PC-9 (cell line): ENCODE measurements around the gene POMGNT1. TPM values are rescaled to one million over a fixed set of nuclear protein-coding genes. Genes with fewer than 3 reads are reported as not detected.
"Not testable (repeated sequence)": the region's sequence is repeated elsewhere in the genome, so short reads cannot be mapped to it uniquely, and the experiment has no call there.

Source experiments
- BruUV-seq: library from RNA; stranded (reverse); fragments of 400-500 nt; replicated peaks from 2 replicates; lab custom pipeline; 2021; lab: Mats Ljungman, UMichigan
- CTCF ChIA-PET: fragments of 300-600 bp; sonication (Branson Sonifier 250); formaldehyde crosslinking; loops from one replicate; lab custom pipeline; 2022; ENCODE audit warnings: antibody characterized with exemption; lab: Charles Lee
- POLR2A ChIA-PET: fragments of 300-600 bp; sonication (Branson Sonifier 250); formaldehyde crosslinking; loops from one replicate; lab custom pipeline; 2022; ENCODE audit warnings: antibody characterized with exemption; ENCODE audit not compliant: unreplicated experiment; lab: Charles Lee
- DNase-seq, 2 experiments: peaks; one replicate each; pipeline versions ENCODE4 v3.0.0 to v3.0.0-alpha.2; 2015 to 2022; ENCODE audit warnings: mixed read lengths in 1 of 2
- H2AFZ ChIP-seq: fragments of 200-600 bp; sonication (generic); 2 replicates; pipeline ENCODE4 v1.8.1; 2017; ENCODE audit warnings: antibody characterized with exemption
- H3F3A ChIP-seq: fragments of 200-600 bp; sonication (generic); 2 replicates; pipeline ENCODE4 v1.8.1; 2017; ENCODE audit warnings: antibody characterized with exemption, mild to moderate bottlenecking, low read depth; ENCODE audit not compliant: insufficient read depth
- H3K27ac ChIP-seq: fragments of 200-600 bp; sonication (generic); 2 replicates; pipeline ENCODE4 v1.6.1; 2016; ENCODE audit warnings: mixed run types
- H3K27me3 ChIP-seq: fragments of 200-600 bp; sonication (generic); 2 replicates; pipeline ENCODE4 v1.6.1; 2016; ENCODE audit warnings: low read depth, mixed run types; ENCODE audit not compliant: insufficient read depth
- H3K36me3 ChIP-seq: fragments of 200-600 bp; sonication (generic); 2 replicates; pipeline ENCODE4 v1.6.1; 2016; ENCODE audit warnings: low read depth, mixed run types
- H3K4me1 ChIP-seq: fragments of 200-600 bp; sonication (generic); replicated peaks from 2 replicates; pipeline ENCODE4 v1.6.1; 2016; ENCODE audit warnings: mixed run types; ENCODE audit not compliant: insufficient read depth
- H3K4me2 ChIP-seq: fragments of 200-600 bp; sonication (generic); 2 replicates; pipeline ENCODE4 v1.6.1; 2017; ENCODE audit warnings: mixed run types
- H3K4me3 ChIP-seq: fragments of 200-600 bp; sonication (generic); 2 replicates; pipeline ENCODE4 v1.6.1; 2016; ENCODE audit warnings: mixed run types
- H3K79me2 ChIP-seq: fragments of 200-600 bp; sonication (generic); 2 replicates; pipeline ENCODE4 v1.6.1; 2017; ENCODE audit warnings: low read depth, mixed run types
- H3K9me2 ChIP-seq: fragments of 200-600 bp; sonication (generic); 2 replicates; pipeline ENCODE4 v1.8.1; 2017; ENCODE audit warnings: mild to moderate bottlenecking; ENCODE audit not compliant: insufficient read depth
- H3K9me3 ChIP-seq: fragments of 200-600 bp; sonication (generic); 2 replicates; pipeline ENCODE4 v1.8.1; 2016; ENCODE audit warnings: low read depth; ENCODE audit not compliant: insufficient read depth
- H4K20me1 ChIP-seq: fragments of 200-600 bp; sonication (generic); 2 replicates; pipeline ENCODE4 v1.8.1; 2017; ENCODE audit not compliant: insufficient read depth
- EZH2 ChIP-seq: fragments of 200-600 bp; sonication (generic); IDR thresholded peaks from 2 replicates; pipeline ENCODE4 v1.8.0; 2017; ENCODE audit warnings: antibody characterized with exemption, low read depth
- intact Hi-C: fragments of 100-400 bp; cut with micrococcal nuclease; formaldehyde crosslinking; loops from one replicate; pipeline ENCODE4 v1.10.0; 2022; ENCODE audit not compliant: unreplicated experiment
- total RNA-seq: library from RNA; stranded (reverse); gene quantifications from 2 replicates; pipeline ENCODE4 v1.2.3, GENCODE V29; 2021
- TF ChIP-seq, protein P1 (sequence below): fragments of 200-600 bp; sonication (generic); conservative IDR thresholded peaks from 2 replicates; pipeline ENCODE4 v1.6.1; 2017; ENCODE audit warnings: mixed run types, antibody characterized with exemption, mild to moderate bottlenecking, moderate library complexity

Gene POMGNT1
- total RNA-seq, 1 experiment from 2014 or later = 82.6 TPM

GRCh38 chr1:46242918-46243317, 44.7 kb upstream of the POMGNT1 start:
- intact Hi-C loops = loop anchor here (10.0 kb wide), 1 partner anchor 558 kb away; the partner anchor contains the start of genes GPBP1L1 and TMEM69
- CTCF ChIA-PET = no interaction called here
- no TSS peak for BruUV-seq

DNA sequence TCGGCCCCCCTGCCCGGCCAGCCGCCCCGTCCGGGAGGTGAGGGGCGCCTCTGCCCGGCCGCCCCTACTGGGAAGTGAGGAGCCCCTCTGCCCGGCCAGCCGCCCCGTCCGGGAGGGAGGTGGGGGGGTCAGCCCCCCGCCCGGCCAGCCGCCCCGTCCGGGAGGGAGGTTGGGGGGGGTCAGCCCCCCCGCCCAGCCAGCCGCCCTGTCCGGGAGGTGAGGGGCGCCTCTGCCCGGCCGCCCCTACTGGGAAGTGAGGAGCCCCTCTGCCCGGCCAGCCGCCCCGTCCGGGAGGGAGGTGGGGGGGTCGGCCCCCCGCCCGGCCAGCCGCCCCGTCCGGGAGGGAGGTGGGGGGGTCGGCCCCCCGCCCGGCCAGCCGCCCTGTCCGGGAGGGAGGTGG, 43.5 kb upstream of the POMGNT1 start:
- H3K27ac ChIP-seq, H4K20me1 ChIP-seq, H3K36me3 ChIP-seq, CTCF ChIA-PET, H2AFZ ChIP-seq, BruUV-seq, POLR2A ChIA-PET, DNase-seq, H3K4me2 ChIP-seq, H3K79me2 ChIP-seq, H3K27me3 ChIP-seq, H3K4me3 ChIP-seq, H3K4me1 ChIP-seq, H3K9me2 ChIP-seq, H3K9me3 ChIP-seq: not testable (repeated sequence)
- intact Hi-C loops = loop anchor here (10.0 kb wide), 1 partner anchor 557 kb away; the partner anchor contains the start of genes GPBP1L1 and TMEM69
- H3F3A ChIP-seq = peaks cover 17% of the 10 kb centered on the region; the same call in 1 of the 2 replicates

More at GRCh38 chr1:46242918-46243317, 44.7 kb upstream of the POMGNT1 start:
- Histone ChIP-seq H3K9me2 (no peaks in the 10 kb centered on the region), H3K4me1 (0 out of 2 replicates have a peak, but pooled peaks cover 7% of the 10 kb centered on the region), H3K27ac (no peak overlapping the region), H4K20me1 (no peaks in the 10 kb centered on the region), H3K27me3 (no peaks in the 10 kb centered on the region), H3K4me3 (no peak overlapping the region), H3K4me2 (no peak overlapping the region), H3K9me3 (peaks cover 4% of the 10 kb centered on the region), H2AFZ (no peak overlapping the region), H3K36me3 (no peaks in the 10 kb centered on the region), H3K79me2 (peaks cover under 1% of the 10 kb centered on the region; the same call in 1 of the 2 replicates), H3F3A (peaks cover 17% of the 10 kb centered on the region; the same call in 1 of the 2 replicates)
- no peak for DNase-seq
- POLR2A ChIA-PET = no interaction called here
- TF ChIP-seq EZH2 = no peak
- TF ChIP-seq, protein P1, sequence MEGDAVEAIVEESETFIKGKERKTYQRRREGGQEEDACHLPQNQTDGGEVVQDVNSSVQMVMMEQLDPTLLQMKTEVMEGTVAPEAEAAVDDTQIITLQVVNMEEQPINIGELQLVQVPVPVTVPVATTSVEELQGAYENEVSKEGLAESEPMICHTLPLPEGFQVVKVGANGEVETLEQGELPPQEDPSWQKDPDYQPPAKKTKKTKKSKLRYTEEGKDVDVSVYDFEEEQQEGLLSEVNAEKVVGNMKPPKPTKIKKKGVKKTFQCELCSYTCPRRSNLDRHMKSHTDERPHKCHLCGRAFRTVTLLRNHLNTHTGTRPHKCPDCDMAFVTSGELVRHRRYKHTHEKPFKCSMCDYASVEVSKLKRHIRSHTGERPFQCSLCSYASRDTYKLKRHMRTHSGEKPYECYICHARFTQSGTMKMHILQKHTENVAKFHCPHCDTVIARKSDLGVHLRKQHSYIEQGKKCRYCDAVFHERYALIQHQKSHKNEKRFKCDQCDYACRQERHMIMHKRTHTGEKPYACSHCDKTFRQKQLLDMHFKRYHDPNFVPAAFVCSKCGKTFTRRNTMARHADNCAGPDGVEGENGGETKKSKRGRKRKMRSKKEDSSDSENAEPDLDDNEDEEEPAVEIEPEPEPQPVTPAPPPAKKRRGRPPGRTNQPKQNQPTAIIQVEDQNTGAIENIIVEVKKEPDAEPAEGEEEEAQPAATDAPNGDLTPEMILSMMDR = no peak

DNA sequence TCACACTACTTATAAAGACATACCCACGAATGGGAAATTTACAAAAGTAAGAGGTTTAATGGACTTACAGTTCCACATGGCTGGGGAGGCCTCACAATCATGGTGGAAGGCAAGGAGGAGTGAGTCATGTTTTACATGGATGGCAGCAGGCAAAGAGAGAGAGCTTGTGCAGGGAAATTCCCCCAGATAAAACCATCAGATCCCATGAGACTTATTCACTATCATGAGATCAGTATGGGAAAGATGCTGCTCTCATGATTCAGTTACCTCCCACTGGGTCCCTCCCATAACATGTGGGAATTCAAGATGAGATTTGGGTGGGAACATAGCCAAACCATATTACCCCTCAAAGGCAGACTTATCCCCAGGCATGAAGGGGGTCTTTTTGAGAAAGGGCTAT, 40.6 kb upstream of the POMGNT1 start:
- DNase-seq, H3K9me3 ChIP-seq, CTCF ChIA-PET, BruUV-seq, H3K27ac ChIP-seq, H3K27me3 ChIP-seq, H3K4me1 ChIP-seq, H3K79me2 ChIP-seq, H2AFZ ChIP-seq, H3F3A ChIP-seq, H4K20me1 ChIP-seq, H3K4me3 ChIP-seq, POLR2A ChIA-PET, H3K4me2 ChIP-seq, H3K9me2 ChIP-seq, intact Hi-C loops, H3K36me3 ChIP-seq: not testable (repeated sequence)

DNA sequence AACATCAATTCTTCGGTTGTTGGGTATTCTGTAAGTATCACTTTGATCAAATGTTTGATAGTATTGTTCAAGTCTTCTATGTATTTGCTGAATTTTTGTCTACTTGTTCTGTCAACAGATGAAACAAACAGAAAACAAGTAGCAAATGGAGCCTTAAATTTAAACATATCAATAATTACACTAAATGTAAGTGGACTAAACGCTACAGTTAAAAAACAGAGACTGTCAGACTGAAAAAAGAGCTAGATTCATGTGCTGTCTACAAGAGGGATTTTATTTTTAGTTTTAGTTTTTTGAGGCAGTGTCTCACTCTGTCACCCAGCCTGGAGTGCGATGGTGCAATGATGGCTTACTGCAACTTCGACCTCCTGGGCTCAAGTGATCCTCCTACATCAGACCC, 38.6 kb upstream of the POMGNT1 start:
- intact Hi-C loops = no loop called here
- H2AFZ ChIP-seq = no peak overlapping the region
- H4K20me1 ChIP-seq = no peaks in the 10 kb centered on the region
- no peaks in the 10 kb centered on the region for H3K36me3 ChIP-seq
- H3K27me3 ChIP-seq = no peaks in the 10 kb centered on the region
- no peak for DNase-seq
- H3K4me2 ChIP-seq = no peak overlapping the region
- H3K9me3 ChIP-seq = peaks cover 10% of the 10 kb centered on the region
- H3F3A ChIP-seq = peaks cover 6% of the 10 kb centered on the region; the same call in 1 of the 2 replicates
- CTCF ChIA-PET = no interaction called here
- no peaks in the 10 kb centered on the region for H3K9me2 ChIP-seq
- POLR2A ChIA-PET = no interaction called here
- no TSS peak for BruUV-seq
- H3K79me2 ChIP-seq = no peaks in the 10 kb centered on the region
- no peak overlapping the region for H3K4me3 ChIP-seq
- no peak overlapping the region for H3K27ac ChIP-seq
- no peak for TF ChIP-seq EZH2
- TF ChIP-seq, protein P1 = no peak
- H3K4me1 ChIP-seq = no peaks in the 10 kb centered on the region

- H3K4me2 ChIP-seq, H3K27ac ChIP-seq, H2AFZ ChIP-seq, BruUV-seq, H4K20me1 ChIP-seq, H3K9me3 ChIP-seq, H3F3A ChIP-seq, H3K4me3 ChIP-seq, H3K79me2 ChIP-seq, H3K9me2 ChIP-seq, POLR2A ChIA-PET, H3K4me1 ChIP-seq, H3K27me3 ChIP-seq, H3K36me3 ChIP-seq, intact Hi-C loops, DNase-seq: not testable (repeated sequence)
- CTCF ChIA-PET = interaction anchor here (1.7 kb wide), 1 partner anchor 14 kb away, joined by 5 read pairs; no protein-coding TSS in a partner anchor
Measured at GRCh38 chr1:46231231-46231630, 33.0 kb upstream of the POMGNT1 start.
